ENCODE data around the gene C3orf52.

Gene C3orf52

GRCh38 chr3:112136959-112137693 is 50.9 kb downstream of the C3orf52 start:
- no peak for DNase-seq

GRCh38 chr3:112137781-112138180 is 51.6 kb downstream of the C3orf52 start:
- no peak for DNase-seq

- DNase-seq = no peak
Observed at GRCh38 chr3:112138219-112138969, 52.2 kb downstream of the C3orf52 start.

DNA sequence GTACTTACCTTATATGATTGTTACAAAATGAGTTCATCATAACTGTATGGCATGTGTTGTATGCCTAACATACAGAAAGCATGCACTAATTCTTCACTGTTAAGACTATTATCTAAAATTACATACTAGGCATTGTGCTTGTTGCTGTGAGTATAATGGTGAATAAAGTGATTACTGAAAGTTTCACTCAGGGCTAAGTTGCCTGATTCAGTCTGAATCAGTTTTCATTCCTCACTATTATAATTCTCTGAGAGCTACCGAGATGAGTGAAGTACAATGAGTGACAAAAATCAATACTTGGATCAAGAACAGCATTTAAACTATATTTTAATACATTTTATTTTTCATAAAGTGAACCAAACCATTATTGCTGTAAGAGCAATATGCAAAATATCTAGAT is 54.4 kb downstream of the C3orf52 start:
- no peak for DNase-seq

- DNase-seq = no peak
Observed at GRCh38 chr3:112141293-112141692, 55.1 kb downstream of the C3orf52 start.

DNA sequence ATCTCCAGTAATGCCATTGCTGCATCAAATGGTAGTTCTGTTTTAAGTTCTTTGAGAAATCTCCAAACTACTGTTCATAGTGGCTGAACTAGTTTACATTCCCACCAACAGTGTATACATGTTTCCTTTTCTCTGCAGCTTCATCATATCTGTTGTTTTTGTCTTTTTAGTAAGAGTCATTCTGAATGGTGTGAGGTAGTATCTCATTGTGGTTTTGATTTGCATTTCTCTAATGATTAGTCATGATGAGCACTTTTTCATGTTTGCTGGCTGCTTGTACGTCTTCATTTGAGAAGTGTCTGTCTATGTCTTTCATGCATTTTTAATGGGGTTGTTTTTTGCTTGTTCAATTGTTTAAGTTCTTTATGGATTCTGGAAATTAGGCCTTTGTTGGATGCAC is 57.1 kb downstream of the C3orf52 start:
- no peak for DNase-seq

- no peak for DNase-seq
Observed at GRCh38 chr3:112143689-112144088, 57.5 kb downstream of the C3orf52 start.

GRCh38 chr3:112149136-112149535 is 62.9 kb downstream of the C3orf52 start:
- DNase-seq = no peak

- no peak for DNase-seq
Observed at GRCh38 chr3:112167758-112168157, 81.6 kb downstream of the C3orf52 start.

Measured in cortex of kidney (tissue), 1 donor.